Endodermal cell (in vitro differentiated cells): Measurements from ENCODE around the gene LIPE. TPM values are rescaled to one million over a fixed set of nuclear protein-coding genes. Genes with fewer than 3 reads are reported as not detected.

Source experiments
- DNase-seq: peaks from one replicate; pipeline ENCODE4 v3.0.0-alpha.2; 2017
- H3K27ac ChIP-seq: 2 replicates; pipeline ENCODE4 v1.5.1; 2013; ENCODE audit warnings: mild to moderate bottlenecking, low read depth, low read length, moderate library complexity
- H3K27me3 ChIP-seq: 2 replicates; pipeline ENCODE4 v1.6.1; 2013; ENCODE audit warnings: mild to moderate bottlenecking, low read length, moderate library complexity; ENCODE audit not compliant: insufficient read depth, control insufficient read depth, poor library complexity, severe bottlenecking
- H3K36me3 ChIP-seq: 2 replicates; pipeline ENCODE4 v1.7.0; 2013; ENCODE audit warnings: mild to moderate bottlenecking, low read length, moderate library complexity; ENCODE audit not compliant: control insufficient read depth, insufficient read depth
- H3K4me1 ChIP-seq: one replicate; pipeline ENCODE4 v1.7.0; 2013; ENCODE audit warnings: low read length; ENCODE audit not compliant: control insufficient read depth, insufficient read depth
- H3K4me3 ChIP-seq: 2 replicates; pipeline ENCODE4 v1.5.1; 2013; ENCODE audit warnings: mild to moderate bottlenecking, low read length, moderate library complexity
- H3K9ac ChIP-seq: 2 replicates; pipeline ENCODE4 v1.6.1; 2013; ENCODE audit warnings: mild to moderate bottlenecking, low read length, moderate library complexity; ENCODE audit not compliant: poor library complexity, severe bottlenecking; ENCODE audit errors: extremely low read depth
- H3K9me3 ChIP-seq: 2 replicates; pipeline ENCODE4 v1.6.1; 2013; ENCODE audit warnings: mild to moderate bottlenecking, low read length, moderate library complexity; ENCODE audit not compliant: control insufficient read depth
- H3K27ac Mint-ChIP-seq: 2 replicates; pipeline ENCODE4 v1.8.0; 2020; ENCODE audit warnings: mixed read lengths
- H3K27me3 Mint-ChIP-seq: 2 replicates; pipeline ENCODE4 v1.8.0; 2021; ENCODE audit warnings: mild to moderate bottlenecking, mixed read lengths; ENCODE audit not compliant: insufficient read depth
- H3K36me3 Mint-ChIP-seq: 2 replicates; pipeline ENCODE4 v1.8.0; 2020; ENCODE audit warnings: low read depth, mixed read lengths
- H3K4me1 Mint-ChIP-seq: 2 replicates; pipeline ENCODE4 v1.8.0; 2020; ENCODE audit warnings: mixed read lengths
- H3K4me3 Mint-ChIP-seq: 2 replicates; pipeline ENCODE4 v1.8.0; 2020; ENCODE audit warnings: mild to moderate bottlenecking, moderate library complexity, mixed read lengths
- H3K9me3 Mint-ChIP-seq: 2 replicates; pipeline ENCODE4 v1.8.0; 2020; ENCODE audit warnings: mild to moderate bottlenecking, mixed read lengths
- WGBS, 2 experiments: methylation state at CpG; one replicate each; pipeline versions ENCODE4 v1.1.5 to v1.1.7; 2013; ENCODE audit warnings: missing lambda C conversion rate in 2 of 2, mixed read lengths in 1 of 2; ENCODE audit not compliant: insufficient coverage in 1 of 2, insufficient read length in 1 of 2; 5-methylcytosine and 5-hydroxymethylcytosine counted together
- total RNA-seq, 2 donors: library from RNA; stranded (reverse); fragmentation: NEBNext Ultra II Directional in 1 of 2; extraction: Animal tissue kit (Norgen Biotek cat#: 25700) in 1 of 2; gene quantifications; 2 replicates in 1 of 2; 3 replicates in 1 of 2; pipeline ENCODE4 v1.2.1, GENCODE V29; 2021
- TF ChIP-seq, protein P1 (sequence below): fragments of 200-600 bp; sonication (generic); conservative IDR thresholded peaks from 2 replicates; pipeline ENCODE4 v1.5.0; 2021; ENCODE audit warnings: antibody characterized with exemption, mild to moderate bottlenecking

LIPE gene
- total RNA-seq, 2 donors from 2014 or later, result 5.9 to 8.1 TPM

GRCh38 chr19:42378225-42379215, 48.7 kb downstream of the LIPE start:
- peaks cover 20% of the 10 kb centered on the region for H3K36me3 Mint-ChIP-seq
- H3K9me3 ChIP-seq, result no peaks in the 10 kb centered on the region
- peaks cover 18% of the 10 kb centered on the region for H3K27me3 Mint-ChIP-seq
- H3K27ac ChIP-seq, result no peak overlapping the region
- no peak overlapping the region for H3K27ac Mint-ChIP-seq
- no peak for DNase-seq
- 91 to 93% methylated on average over 11 to 17 of the region's 17 CpGs for WGBS, 2 experiments
- H3K27me3 ChIP-seq, result no peaks in the 10 kb centered on the region
- no peak overlapping the region for H3K9ac ChIP-seq
- H3K36me3 ChIP-seq, result peaks cover 7% of the 10 kb centered on the region
- no peaks in the 10 kb centered on the region for H3K4me1 Mint-ChIP-seq
- H3K4me3 ChIP-seq, result no peak overlapping the region
- no peak overlapping the region for H3K4me3 Mint-ChIP-seq
- no peaks in the 10 kb centered on the region for H3K9me3 Mint-ChIP-seq
- H3K4me1 ChIP-seq, result no peaks in the 10 kb centered on the region
- TF ChIP-seq, protein P1, sequence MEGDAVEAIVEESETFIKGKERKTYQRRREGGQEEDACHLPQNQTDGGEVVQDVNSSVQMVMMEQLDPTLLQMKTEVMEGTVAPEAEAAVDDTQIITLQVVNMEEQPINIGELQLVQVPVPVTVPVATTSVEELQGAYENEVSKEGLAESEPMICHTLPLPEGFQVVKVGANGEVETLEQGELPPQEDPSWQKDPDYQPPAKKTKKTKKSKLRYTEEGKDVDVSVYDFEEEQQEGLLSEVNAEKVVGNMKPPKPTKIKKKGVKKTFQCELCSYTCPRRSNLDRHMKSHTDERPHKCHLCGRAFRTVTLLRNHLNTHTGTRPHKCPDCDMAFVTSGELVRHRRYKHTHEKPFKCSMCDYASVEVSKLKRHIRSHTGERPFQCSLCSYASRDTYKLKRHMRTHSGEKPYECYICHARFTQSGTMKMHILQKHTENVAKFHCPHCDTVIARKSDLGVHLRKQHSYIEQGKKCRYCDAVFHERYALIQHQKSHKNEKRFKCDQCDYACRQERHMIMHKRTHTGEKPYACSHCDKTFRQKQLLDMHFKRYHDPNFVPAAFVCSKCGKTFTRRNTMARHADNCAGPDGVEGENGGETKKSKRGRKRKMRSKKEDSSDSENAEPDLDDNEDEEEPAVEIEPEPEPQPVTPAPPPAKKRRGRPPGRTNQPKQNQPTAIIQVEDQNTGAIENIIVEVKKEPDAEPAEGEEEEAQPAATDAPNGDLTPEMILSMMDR, result no peak

DNA sequence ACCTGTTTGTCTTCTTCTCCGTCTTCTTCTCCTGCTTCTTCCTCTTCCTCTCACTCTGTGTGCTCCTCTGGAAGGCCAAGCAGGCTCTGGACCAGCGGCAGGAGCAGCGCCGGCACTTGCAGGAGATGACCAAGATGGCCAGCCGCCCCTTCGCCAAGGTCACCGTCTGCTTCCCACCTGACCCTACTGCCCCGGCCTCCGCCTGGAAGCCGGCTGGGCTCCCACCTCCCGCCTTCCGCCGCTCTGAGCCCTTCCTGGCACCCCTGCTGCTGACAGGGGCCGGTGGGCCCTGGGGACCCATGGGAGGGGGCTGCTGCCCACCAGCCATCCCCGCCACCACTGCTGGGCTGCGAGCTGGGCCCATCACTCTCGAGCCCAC, 51.0 kb downstream of the LIPE start:
- Histone ChIP-seq H3K36me3 (peaks cover 12% of the 10 kb centered on the region), H3K9me3 (no peaks in the 10 kb centered on the region), H3K4me1 (no peaks in the 10 kb centered on the region), H3K27me3 (no peaks in the 10 kb centered on the region), H3K9ac (no peak overlapping the region), H3K4me3 (no peak overlapping the region), H3K27ac (no peak overlapping the region)
- DNase-seq, result no peak
- Mint-ChIP-seq H3K36me3 (peaks cover 29% of the 10 kb centered on the region), H3K27me3 (peaks cover 10% of the 10 kb centered on the region), H3K4me1 (no peaks in the 10 kb centered on the region), H3K9me3 (no peaks in the 10 kb centered on the region), H3K4me3 (no peak overlapping the region), H3K27ac (no peak overlapping the region)
- WGBS, 2 experiments, result 95 to 98% methylated on average over 11 to 17 of the region's 17 CpGs
- TF ChIP-seq, protein P1, result no peak

- H3K9ac ChIP-seq, result no peak overlapping the region
- H3K9me3 Mint-ChIP-seq, result no peaks in the 10 kb centered on the region
- H3K9me3 ChIP-seq, result no peaks in the 10 kb centered on the region
- no peak overlapping the region for H3K27ac ChIP-seq
- no peak overlapping the region for H3K4me3 ChIP-seq
- H3K36me3 ChIP-seq, result peaks cover 15% of the 10 kb centered on the region
- no peak overlapping the region for H3K27ac Mint-ChIP-seq
- no peaks in the 10 kb centered on the region for H3K4me1 ChIP-seq
- H3K4me3 Mint-ChIP-seq, result no peak overlapping the region
- H3K27me3 ChIP-seq, result no peaks in the 10 kb centered on the region
- no peaks in the 10 kb centered on the region for H3K4me1 Mint-ChIP-seq
- peaks cover 31% of the 10 kb centered on the region for H3K36me3 Mint-ChIP-seq
- TF ChIP-seq, protein P1, result no peak
- WGBS, 2 experiments, result 95 to 96% methylated on average over 30 to 54 of the region's 54 CpGs
- H3K27me3 Mint-ChIP-seq, result peaks cover 7% of the 10 kb centered on the region
- no peak for DNase-seq
Observed at GRCh38 chr19:42375415-42376176, 51.6 kb downstream of the LIPE start.
